ENCODE results near the gene DKKL1.

The DKKL1 gene

GRCh38 chr19:49344505-49345423 is 18.9 kb upstream of the DKKL1 start:
- Histone ChIP-seq H2AFZ (ENCODE audit: low read depth) (no peak overlapping the region), H3K36me3 (ENCODE audit: insufficient read depth) (no peaks in the 10 kb centered on the region), H3K4me2 (no peak overlapping the region), H4K20me1 (ENCODE audit: insufficient read depth) (no peaks in the 10 kb centered on the region), H3K27ac (no peak overlapping the region), H3K4me3 (IDR thresholded peaks at IDR 0.05; ENCODE audit: insufficient read depth, low read depth, low read length) (no peak overlapping the region), H3K27me3 (ENCODE audit: insufficient read depth, low read depth) (peaks cover 34% of the 10 kb centered on the region; the same call in 1 of the 2 replicates), H3K4me1 (ENCODE audit: low read depth, poor library complexity, severe bottlenecking) (no peaks in the 10 kb centered on the region), H3K79me2 (ENCODE audit: insufficient read depth, low read depth) (no peaks in the 10 kb centered on the region), H3K9ac (no peak overlapping the region)
- TF ChIP-seq, protein P1, sequence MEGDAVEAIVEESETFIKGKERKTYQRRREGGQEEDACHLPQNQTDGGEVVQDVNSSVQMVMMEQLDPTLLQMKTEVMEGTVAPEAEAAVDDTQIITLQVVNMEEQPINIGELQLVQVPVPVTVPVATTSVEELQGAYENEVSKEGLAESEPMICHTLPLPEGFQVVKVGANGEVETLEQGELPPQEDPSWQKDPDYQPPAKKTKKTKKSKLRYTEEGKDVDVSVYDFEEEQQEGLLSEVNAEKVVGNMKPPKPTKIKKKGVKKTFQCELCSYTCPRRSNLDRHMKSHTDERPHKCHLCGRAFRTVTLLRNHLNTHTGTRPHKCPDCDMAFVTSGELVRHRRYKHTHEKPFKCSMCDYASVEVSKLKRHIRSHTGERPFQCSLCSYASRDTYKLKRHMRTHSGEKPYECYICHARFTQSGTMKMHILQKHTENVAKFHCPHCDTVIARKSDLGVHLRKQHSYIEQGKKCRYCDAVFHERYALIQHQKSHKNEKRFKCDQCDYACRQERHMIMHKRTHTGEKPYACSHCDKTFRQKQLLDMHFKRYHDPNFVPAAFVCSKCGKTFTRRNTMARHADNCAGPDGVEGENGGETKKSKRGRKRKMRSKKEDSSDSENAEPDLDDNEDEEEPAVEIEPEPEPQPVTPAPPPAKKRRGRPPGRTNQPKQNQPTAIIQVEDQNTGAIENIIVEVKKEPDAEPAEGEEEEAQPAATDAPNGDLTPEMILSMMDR (conservative IDR thresholded peaks at IDR 0.05; ENCODE audit: low read depth, low read length) = no peak

- no peak overlapping the region for H3K9ac ChIP-seq
- no peak overlapping the region for H2AFZ ChIP-seq (ENCODE audit: low read depth)
- no peaks in the 10 kb centered on the region for H4K20me1 ChIP-seq (ENCODE audit: insufficient read depth)
- H3K27ac ChIP-seq = no peak overlapping the region
- no peaks in the 10 kb centered on the region for H3K36me3 ChIP-seq (ENCODE audit: insufficient read depth)
- no peaks in the 10 kb centered on the region for H3K4me1 ChIP-seq (ENCODE audit: low read depth, poor library complexity, severe bottlenecking)
- peaks cover 29% of the 10 kb centered on the region for H3K27me3 ChIP-seq (ENCODE audit: insufficient read depth, low read depth)
- no peak overlapping the region for H3K4me2 ChIP-seq
- no peaks in the 10 kb centered on the region for H3K79me2 ChIP-seq (ENCODE audit: insufficient read depth, low read depth)
- no peak overlapping the region for H3K4me3 ChIP-seq (IDR thresholded peaks at IDR 0.05; ENCODE audit: insufficient read depth, low read depth, low read length)
- TF ChIP-seq, protein P1 (conservative IDR thresholded peaks at IDR 0.05; ENCODE audit: low read depth, low read length) = no peak
Observed at GRCh38 chr19:49347191-49347590, 16.5 kb upstream of the DKKL1 start.

DNA sequence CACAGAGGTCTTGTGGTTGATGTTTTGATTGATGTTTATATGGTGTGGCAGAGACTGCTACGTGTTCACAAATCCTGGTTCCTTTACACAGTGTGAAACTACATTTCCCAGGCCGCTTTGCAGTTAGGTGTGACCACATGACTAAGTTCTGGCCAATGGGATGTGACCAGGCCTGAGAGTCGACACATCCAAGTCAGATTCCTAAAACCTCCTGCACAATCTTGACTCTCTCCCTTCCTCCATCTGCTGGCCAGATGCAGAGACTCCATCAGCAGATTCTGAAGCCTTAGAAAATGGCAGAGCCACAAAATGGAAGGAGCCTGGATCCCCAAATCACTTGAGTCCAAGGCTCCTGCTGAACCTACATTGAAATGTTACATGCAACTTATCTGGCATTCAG is 15.8 kb upstream of the DKKL1 start:
- TF ChIP-seq, protein P1 (conservative IDR thresholded peaks at IDR 0.05; ENCODE audit: low read depth, low read length) = no peak
- H3K79me2 ChIP-seq (ENCODE audit: insufficient read depth, low read depth) = no peaks in the 10 kb centered on the region
- no peak overlapping the region for H3K4me2 ChIP-seq
- no peak overlapping the region for H3K27ac ChIP-seq
- H4K20me1 ChIP-seq (ENCODE audit: insufficient read depth) = no peaks in the 10 kb centered on the region
- peak overlapping the region; percentile 40; the same call in 1 of the 2 replicates for H2AFZ ChIP-seq (ENCODE audit: low read depth)
- no peak overlapping the region for H3K9ac ChIP-seq
- H3K4me3 ChIP-seq (IDR thresholded peaks at IDR 0.05; ENCODE audit: insufficient read depth, low read depth, low read length) = no peak overlapping the region
- no peaks in the 10 kb centered on the region for H3K36me3 ChIP-seq (ENCODE audit: insufficient read depth)
- H3K4me1 ChIP-seq (ENCODE audit: low read depth, poor library complexity, severe bottlenecking) = no peaks in the 10 kb centered on the region
- H3K27me3 ChIP-seq (ENCODE audit: insufficient read depth, low read depth) = peaks cover 30% of the 10 kb centered on the region

DNA sequence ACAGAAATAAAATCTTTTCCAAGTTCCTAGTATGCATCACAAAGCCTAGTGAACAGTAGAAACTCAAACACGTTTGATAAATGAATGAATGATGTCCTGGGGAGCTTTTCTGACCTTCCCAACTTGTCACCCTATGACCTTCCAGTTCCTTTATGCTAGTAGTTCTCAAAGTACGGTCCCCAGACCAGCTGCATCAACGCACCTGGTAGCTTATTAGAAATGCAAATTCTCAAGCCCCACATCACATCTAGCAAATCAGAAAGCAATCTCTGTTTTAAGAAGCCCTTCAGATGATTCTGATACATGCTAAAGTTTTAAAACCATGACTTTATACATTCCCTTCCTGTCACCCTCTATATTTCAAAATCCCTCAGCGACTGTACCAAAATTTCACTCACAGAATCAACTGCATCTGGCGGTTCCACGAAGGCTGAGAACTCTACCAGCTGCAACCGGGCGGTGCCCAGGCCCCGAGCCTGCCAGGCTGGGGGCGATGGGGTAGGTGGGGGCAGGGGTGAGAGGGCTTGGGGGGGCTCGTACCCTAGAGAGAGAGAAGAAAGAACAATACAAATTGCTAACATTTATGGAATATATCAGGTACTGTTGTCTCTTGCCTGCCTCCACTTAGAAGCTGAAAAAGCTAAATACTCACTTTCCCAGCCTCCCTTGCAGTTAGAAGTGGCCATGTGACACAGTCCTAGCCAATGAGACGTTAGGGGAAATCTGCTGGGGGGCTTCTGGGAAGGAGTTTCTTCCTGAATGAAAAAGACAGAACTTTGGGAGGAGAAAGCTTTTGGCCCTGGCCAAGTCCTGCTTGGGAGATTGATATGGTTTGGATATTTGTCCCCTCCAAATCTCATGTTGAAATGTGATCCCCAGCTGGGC is 15.1 kb upstream of the DKKL1 start:
- no peaks in the 10 kb centered on the region for H3K4me1 ChIP-seq (ENCODE audit: low read depth, poor library complexity, severe bottlenecking)
- H3K36me3 ChIP-seq (ENCODE audit: insufficient read depth) = no peaks in the 10 kb centered on the region
- H3K9ac ChIP-seq = no peak overlapping the region
- H3K4me3 ChIP-seq (IDR thresholded peaks at IDR 0.05; ENCODE audit: insufficient read depth, low read depth, low read length) = no peak overlapping the region
- no peaks in the 10 kb centered on the region for H3K79me2 ChIP-seq (ENCODE audit: insufficient read depth, low read depth)
- peaks cover 33% of the 10 kb centered on the region for H3K27me3 ChIP-seq (ENCODE audit: insufficient read depth, low read depth)
- H3K27ac ChIP-seq = no peak overlapping the region
- H4K20me1 ChIP-seq (ENCODE audit: insufficient read depth) = no peaks in the 10 kb centered on the region
- H2AFZ ChIP-seq (ENCODE audit: low read depth) = peak overlapping the region; percentile 40; the same call in 1 of the 2 replicates
- TF ChIP-seq, protein P1 (conservative IDR thresholded peaks at IDR 0.05; ENCODE audit: low read depth, low read length) = no peak
- H3K4me2 ChIP-seq = no peak overlapping the region
